K562 (cell line): ENCODE results near the gene AQP5. TPM values are rescaled to one million over a fixed set of nuclear protein-coding genes. Genes with fewer than 3 reads are reported as not detected.

Source experiments
- ATAC-seq: fragments of 200-7000 bp; cut with Tn5 transposase; 3 replicates; pipeline ENCODE4 v1.9.1; 2020; ENCODE audit warnings: moderate library complexity
- BruUV-seq: library from RNA; stranded (reverse); fragments of 400-500 nt; replicated peaks from 2 replicates; lab custom pipeline; 2021; lab: Mats Ljungman, UMichigan
- CTCF ChIA-PET: fragments of 300-600 bp; formaldehyde crosslinking; extraction: SDS; loops from one replicate; lab custom pipeline; 2021; ENCODE audit warnings: low intra/inter-chr PET ratio; lab: Yijun Ruan, JAX
- POLR2A ChIA-PET: fragments of 300-600, 350-650 bp; sonication (Branson Sonifier 250); formaldehyde crosslinking; extraction: SDS; loops from one replicate; lab custom pipeline; 2021; ENCODE audit warnings: antibody characterized with exemption, inconsistent platforms; lab: Yijun Ruan, JAX
- DNase-seq, 4 experiments: peaks; one replicate each; pipeline versions ENCODE4 v3.0.0 to v3.0.0-alpha.2; 2011 to 2018; ENCODE audit warnings: low spot score in 3 of 4, mixed read lengths in 3 of 4; ENCODE audit errors: extremely low read depth in 1 of 4
- FAIRE-seq: peaks from 2 replicates; lab custom pipeline; 2011; peaks lifted over from hg19 to GRCh38; lab: Jason Lieb, UNC
- H2AFZ ChIP-seq: 2 replicates; pipeline ENCODE4 v1.6.0; 2011; ENCODE audit warnings: low read depth, low read length, control low read depth, inconsistent platforms
- H3K27ac ChIP-seq: fragments of 200-600 bp; 3 replicates; pipeline ENCODE4 v1.8.0; 2011; ENCODE audit warnings: low read depth, mild to moderate bottlenecking, control low read depth, inconsistent platforms, low read length, moderate library complexity, mixed read lengths; ENCODE audit errors: extremely low read depth
- H3K27me3 ChIP-seq, 2 experiments: fragments of 300-600 bp in 1 of 2; 2 replicates in 1 of 2; 3 replicates in 1 of 2; pipeline versions ENCODE4 v1.6.0 to v1.8.0; 2011; ENCODE audit warnings: inconsistent platforms in 2 of 2, low read length in 2 of 2, mild to moderate bottlenecking in 1 of 2, mixed read lengths in 1 of 2, moderate library complexity in 1 of 2; ENCODE audit not compliant: control insufficient read depth in 2 of 2, insufficient read depth in 2 of 2
- H3K36me3 ChIP-seq: fragments of 300-600 bp; 3 replicates; pipeline ENCODE4 v1.8.0; 2011; ENCODE audit warnings: mild to moderate bottlenecking, low read length, inconsistent platforms; ENCODE audit not compliant: control insufficient read depth, insufficient read depth
- H3K4me1 ChIP-seq, 2 experiments: fragments of 200-600 bp in 1 of 2; replicated peaks in 1 of 2; 2 replicates in 1 of 2; 3 replicates in 1 of 2; pipeline versions ENCODE4 v1.5.1 to v1.8.0; 2011; ENCODE audit warnings: inconsistent platforms in 2 of 2, low read length in 2 of 2, mild to moderate bottlenecking in 1 of 2, mixed read lengths in 1 of 2, moderate library complexity in 1 of 2; ENCODE audit not compliant: control insufficient read depth in 2 of 2, insufficient read depth in 2 of 2
- H3K4me2 ChIP-seq: 2 replicates; pipeline ENCODE4 v1.6.1; 2011; ENCODE audit warnings: low read length, control low read depth, inconsistent platforms, mixed read lengths; ENCODE audit not compliant: insufficient read depth
- H3K4me3 ChIP-seq: fragments of 200-600 bp; sonication (generic), shearing (Covaris generic); 2 replicates; pipeline ENCODE4 v1.5.1; 2016; ENCODE audit warnings: control low read depth, inconsistent platforms
- H3K79me2 ChIP-seq: fragments of 200-600 bp; 3 replicates; pipeline ENCODE4 v1.8.0; 2011; ENCODE audit warnings: low read length, inconsistent platforms; ENCODE audit not compliant: control insufficient read depth, insufficient read depth
- H3K9ac ChIP-seq, 2 experiments: 2 replicates each; pipeline versions ENCODE4 v1.6.0 to v1.6.1; 2011; ENCODE audit warnings: low read depth in 2 of 2, low read length in 2 of 2, control low read depth in 1 of 2, inconsistent platforms in 1 of 2, mild to moderate bottlenecking in 1 of 2, mixed read lengths in 1 of 2; ENCODE audit not compliant: insufficient read depth in 1 of 2
- H3K9me1 ChIP-seq: one replicate; pipeline ENCODE4 v1.6.0; 2011; ENCODE audit warnings: inconsistent platforms, mild to moderate bottlenecking, low read length, moderate library complexity; ENCODE audit not compliant: control insufficient read depth, insufficient read depth
- H3K9me3 ChIP-seq: replicated peaks from 2 replicates; pipeline ENCODE4 v1.5.1; 2011; ENCODE audit warnings: low read depth, low read length, inconsistent platforms; ENCODE audit not compliant: control insufficient read depth, insufficient read depth
- H4K20me1 ChIP-seq: replicated peaks from 2 replicates; pipeline ENCODE4 v1.6.1; 2011; ENCODE audit warnings: low read length, inconsistent platforms, mixed read lengths; ENCODE audit not compliant: control insufficient read depth, insufficient read depth
- EP400 ChIP-seq: fragments of 450-650 bp; IDR thresholded peaks from 2 replicates; pipeline ENCODE4 v1.6.1; 2017; ENCODE audit warnings: antibody characterized with exemption, mild to moderate bottlenecking, moderate library complexity
- MCM7 ChIP-seq, 2 experiments: fragments of 450-650 bp; IDR thresholded peaks; 2 replicates each; pipeline ENCODE4 v1.6.1; 2016 to 2018
- SFPQ ChIP-seq: fragments of 200-400 bp; formaldehyde crosslinking; IDR thresholded peaks from 2 replicates; pipeline ENCODE4 v1.6.1; 2017; ENCODE audit warnings: mild to moderate bottlenecking, low read depth, low read length, moderate library complexity
- SREBF1 ChIP-seq: fragments of 150-350 bp; IDR thresholded peaks from 2 replicates; pipeline ENCODE4 v1.6.1; 2014; ENCODE audit warnings: antibody characterized with exemption, low read depth, low read length, borderline replicate concordance
- ZNF592 ChIP-seq: fragments of 450-650 bp; IDR thresholded peaks from 2 replicates; pipeline ENCODE4 v1.6.1; 2017; ENCODE audit warnings: antibody characterized with exemption, mild to moderate bottlenecking
- WGBS: fragments of 100-300 bp; shearing (Covaris generic); methylation state at CpG from one replicate; pipeline ENCODE4 v1.1.6; 2016; ENCODE audit warnings: low coverage, mixed read lengths; ENCODE audit not compliant: insufficient coverage; ENCODE audit errors: missing lambda C conversion rate; 5-methylcytosine and 5-hydroxymethylcytosine counted together
- in situ Hi-C: fragments of 300-500 bp; cut with MboI; formaldehyde crosslinking; loops from 4 replicates; pipeline ENCODE4 v1.15.0; 2018; ENCODE audit warnings: inconsistent platforms, mixed read lengths
- intact Hi-C: fragments of 100-400 bp; cut with micrococcal nuclease; formaldehyde crosslinking; loops from 2 replicates; pipeline ENCODE4 v1.14.2; 2022
- polyA plus RNA-seq, 8 experiments: library from polyadenylated mRNA; depleted of rRNA in 4 of 8; stranded (reverse) in 5 of 8; unstranded in 3 of 8; fragments of >200 nt; fragmentation: Nextera tagmentation in 2 of 8; fragmentation: Illumina TruSeq in 1 of 8; extraction: Ambion mirVana in 2 of 8; extraction: Trizol in 1 of 8; gene quantifications; 2 replicates each; pipeline versions ENCODE4 v1.2.1 to v1.2.3, GENCODE V29; 2011 to 2014; ENCODE audit warnings: inconsistent platforms in 1 of 8, missing spikeins in 1 of 8
- total RNA-seq, 7 experiments: library from RNA; depleted of rRNA in 6 of 7; stranded (reverse); fragments of >200 nt in 6 of 7; fragmentation: Illumina TruSeq in 2 of 7; extraction: Trizol in 2 of 7; gene quantifications; 2 replicates each; pipeline versions ENCODE4 v1.2.1 to v1.2.3, GENCODE V29; 2011 to 2021; ENCODE audit warnings: low replicate concordance in 1 of 7

AQP5 gene
- total and polyA plus RNA-seq, 9 of the 15 experiments (the other 6 are each of a cell fraction or from before 2014, with no cell fraction given): not detected

GRCh38 chr12:49928471-49928870, 33.2 kb upstream of the AQP5 start (continued):
- no peak for TF ChIP-seq SFPQ
- no peak for TF ChIP-seq ZNF592

- in situ Hi-C loops: no loop called here
- Histone ChIP-seq H3K9me3 (no peaks in the 10 kb centered on the region), H3K9ac (no peak overlapping the region), H3K4me3 (no peak overlapping the region), H3K36me3 (no peaks in the 10 kb centered on the region), H3K27me3 (peaks cover 6 to 21% of the 10 kb centered on the region in 2 experiments; a peak in 2 of 5 replicates), H2AFZ (no peak overlapping the region; the same call in 1 of the 2 replicates), H3K4me2 (no peak overlapping the region), H3K79me2 (no peaks in the 10 kb centered on the region), H4K20me1 (no peaks in the 10 kb centered on the region), H3K27ac (no peak overlapping the region), H3K9me1 (no peaks in the 10 kb centered on the region), H3K4me1 (no peaks in the 10 kb centered on the region; a peak in 1 of 5 replicates)
- no TSS peak for BruUV-seq
- POLR2A ChIA-PET: interaction anchor here (0.9 to 1.1 kb wide), 3 partner anchors 9 to 16 kb away, joined by 3 to 4 read pairs (median 3); no protein-coding TSS in a partner anchor
- DNase-seq (no peak), FAIRE-seq (no peak), ATAC-seq (no peak)
- WGBS: 8% methylated on average over 6 of the region's 7 CpGs
- CTCF ChIA-PET: no interaction called here
- intact Hi-C loops: no loop called here
- no peak for TF ChIP-seq SREBF1
- TF ChIP-seq MCM7 (IDR thresholded peaks at IDR 0.05): no peak
- TF ChIP-seq EP400: no peak
Measured at GRCh38 chr12:49929581-49929980, 32.1 kb upstream of the AQP5 start.
